ENCODE measurements around the gene KLHL17.

KLHL17 gene

GRCh38 chr1:923991-924655 is 36.3 kb upstream of the KLHL17 start:
- TF ChIP-seq CTCF (IDR thresholded peaks at IDR 0.05; ENCODE audit: low read depth, low read length): no peak
- DNase-seq (ENCODE audit: extremely low read depth, low read depth): no peak

GRCh38 chr1:924656-925560 is 35.5 kb upstream of the KLHL17 start:
- TF ChIP-seq CTCF (IDR thresholded peaks at IDR 0.05; ENCODE audit: low read depth, low read length): peak; percentile 5
- no peak for DNase-seq (ENCODE audit: extremely low read depth, low read depth)

- peak; percentile 10; the same call in 1 of the 2 replicates for TF ChIP-seq CTCF (IDR thresholded peaks at IDR 0.05; ENCODE audit: low read depth, low read length)
- DNase-seq (ENCODE audit: extremely low read depth, low read depth): no peak
Observed at GRCh38 chr1:925561-926421, 34.6 kb upstream of the KLHL17 start.

GRCh38 chr1:927234-927633 is 33.1 kb upstream of the KLHL17 start:
- TF ChIP-seq CTCF (IDR thresholded peaks at IDR 0.05; ENCODE audit: low read depth, low read length): no peak
- no peak for DNase-seq (ENCODE audit: extremely low read depth, low read depth)

GRCh38 chr1:927748-928147 is 32.6 kb upstream of the KLHL17 start:
- no peak for TF ChIP-seq CTCF (IDR thresholded peaks at IDR 0.05; ENCODE audit: low read depth, low read length)
- DNase-seq (ENCODE audit: extremely low read depth, low read depth): no peak

GRCh38 chr1:928825-929661 is 31.3 kb upstream of the KLHL17 start:
- DNase-seq (ENCODE audit: extremely low read depth, low read depth): no peak
- TF ChIP-seq CTCF (IDR thresholded peaks at IDR 0.05; ENCODE audit: low read depth, low read length): no peak
